Stimulated activated CD8-positive, alpha-beta memory T cell treated with anti-CD3 and anti-CD28 coated beads, Interleukin-7, amount 100 ng/mL, for 4 hours (primary cell): ENCODE results near the gene GUF1.

Source experiments
- DNase-seq, 2 donors: peaks; one replicate each; pipeline ENCODE4 v3.0.0-alpha.2; 2020; ENCODE audit warnings: low read depth in 2 of 2

The GUF1 gene, protein sequence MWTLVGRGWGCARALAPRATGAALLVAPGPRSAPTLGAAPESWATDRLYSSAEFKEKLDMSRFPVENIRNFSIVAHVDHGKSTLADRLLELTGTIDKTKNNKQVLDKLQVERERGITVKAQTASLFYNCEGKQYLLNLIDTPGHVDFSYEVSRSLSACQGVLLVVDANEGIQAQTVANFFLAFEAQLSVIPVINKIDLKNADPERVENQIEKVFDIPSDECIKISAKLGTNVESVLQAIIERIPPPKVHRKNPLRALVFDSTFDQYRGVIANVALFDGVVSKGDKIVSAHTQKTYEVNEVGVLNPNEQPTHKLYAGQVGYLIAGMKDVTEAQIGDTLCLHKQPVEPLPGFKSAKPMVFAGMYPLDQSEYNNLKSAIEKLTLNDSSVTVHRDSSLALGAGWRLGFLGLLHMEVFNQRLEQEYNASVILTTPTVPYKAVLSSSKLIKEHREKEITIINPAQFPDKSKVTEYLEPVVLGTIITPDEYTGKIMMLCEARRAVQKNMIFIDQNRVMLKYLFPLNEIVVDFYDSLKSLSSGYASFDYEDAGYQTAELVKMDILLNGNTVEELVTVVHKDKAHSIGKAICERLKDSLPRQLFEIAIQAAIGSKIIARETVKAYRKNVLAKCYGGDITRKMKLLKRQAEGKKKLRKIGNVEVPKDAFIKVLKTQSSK

DNA sequence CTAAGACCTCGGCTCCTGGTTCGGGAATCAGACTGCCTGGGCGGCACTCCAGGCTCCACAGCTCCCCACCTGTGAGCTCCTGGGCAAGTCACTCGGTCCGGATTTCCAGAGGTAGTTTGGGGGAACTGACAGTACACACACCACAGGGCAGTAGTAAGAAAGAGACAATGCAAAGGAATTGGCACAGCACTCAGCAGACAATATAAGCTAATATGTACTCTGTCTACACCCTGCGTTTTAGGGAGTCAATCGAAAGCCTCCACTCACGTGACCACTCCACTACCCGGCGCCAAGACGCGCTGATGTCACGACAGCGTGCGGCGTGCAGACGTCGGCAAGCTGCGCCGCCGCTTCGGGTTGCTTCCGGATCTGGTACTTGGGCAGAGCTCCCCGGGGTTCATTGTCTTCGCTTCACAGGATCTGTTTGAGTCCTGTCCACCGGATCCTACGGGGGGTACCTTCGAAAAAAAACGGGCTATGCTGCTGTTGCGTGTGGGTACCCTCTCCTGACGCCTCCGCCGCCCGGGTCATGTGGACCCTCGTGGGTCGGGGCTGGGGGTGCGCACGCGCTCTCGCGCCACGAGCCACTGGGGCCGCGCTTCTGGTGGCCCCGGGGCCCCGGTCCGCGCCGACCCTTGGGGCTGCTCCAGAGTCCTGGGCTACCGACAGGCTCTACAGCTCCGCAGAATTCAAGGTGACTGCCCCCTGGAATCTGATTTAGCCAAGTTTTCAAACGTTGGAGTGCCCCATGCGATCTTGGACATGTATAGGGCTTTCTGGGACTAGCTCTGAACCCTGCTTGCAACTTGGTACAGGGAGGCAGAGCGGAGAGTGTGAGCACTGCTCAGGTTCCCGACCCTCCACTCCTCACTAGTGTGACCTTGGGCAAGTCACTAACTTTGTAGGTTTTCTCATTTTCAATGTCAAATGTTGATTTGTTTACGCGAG, at the start of gene GUF1:
Gene GUF1 (plus strand): TSS at position 327 of the 948 bp plus-strand sequence. CDS start 203 bp downstream, at position 530.
- DNase-seq, result peak; percentile 78 to 87

DNA sequence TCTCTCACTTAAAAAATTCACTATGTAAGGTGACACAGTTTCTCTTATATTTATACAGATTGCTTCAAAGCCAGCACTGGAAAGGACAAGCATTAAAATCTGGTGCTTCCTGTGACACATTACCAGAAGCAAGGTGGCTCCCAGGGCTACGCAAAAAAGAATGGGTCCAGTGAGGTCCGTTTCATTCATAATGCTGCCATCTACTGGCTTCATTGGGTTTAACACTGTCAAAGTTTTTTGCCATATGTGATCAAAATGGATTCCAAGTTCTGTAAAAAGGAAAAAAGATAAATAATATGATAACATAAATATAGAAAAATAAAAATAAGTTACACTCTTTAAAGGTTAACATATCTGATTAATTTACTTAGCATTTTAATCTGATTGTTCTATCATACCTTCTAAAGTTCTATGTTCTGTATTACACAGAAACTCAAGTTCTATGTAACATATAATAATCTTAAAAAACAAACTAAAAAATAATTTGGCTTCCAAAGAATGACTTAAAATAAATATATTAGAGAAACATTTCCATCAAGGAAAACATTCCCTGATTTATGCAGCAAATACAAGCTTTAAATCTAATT, 48.8 kb upstream of the GUF1 start:
- DNase-seq, result no peak

DNA sequence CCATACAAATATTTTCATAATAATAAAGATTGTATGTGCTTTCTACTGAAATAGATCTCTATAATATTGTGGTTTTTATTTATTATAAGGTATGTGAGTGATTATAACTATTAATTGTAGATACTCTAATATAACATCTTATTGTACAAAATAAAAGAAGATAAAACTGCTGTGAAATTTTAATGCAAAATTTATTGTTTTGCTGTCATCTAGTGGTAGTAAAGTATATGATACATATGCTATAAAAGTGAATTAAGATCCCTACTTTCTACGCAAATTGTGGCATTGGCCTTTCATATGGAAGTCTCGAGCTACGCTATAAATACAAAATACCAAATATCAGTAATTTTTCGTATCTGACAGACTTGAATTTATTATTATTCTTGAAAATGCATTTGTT, 46.1 kb upstream of the GUF1 start:
- no peak for DNase-seq

DNA sequence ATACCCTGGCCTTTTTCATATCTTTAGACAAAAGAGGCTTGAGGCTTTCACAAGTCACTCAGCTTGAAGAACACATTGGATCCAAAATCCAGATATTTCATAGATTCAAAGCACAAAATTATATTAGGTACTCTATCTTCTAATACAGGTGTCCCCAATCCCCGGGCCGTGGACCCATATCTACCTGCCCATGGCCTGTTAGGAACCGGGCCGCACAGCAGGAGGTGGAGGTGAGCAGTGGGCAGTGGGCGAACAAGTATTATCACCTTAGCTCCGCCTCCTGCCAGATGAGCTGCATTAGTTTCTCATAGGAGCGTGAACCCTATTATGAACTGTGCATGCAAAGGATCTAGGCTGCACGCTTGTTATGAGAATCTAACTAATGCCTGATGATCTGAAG, 45.5 kb upstream of the GUF1 start:
- no peak for DNase-seq

DNA sequence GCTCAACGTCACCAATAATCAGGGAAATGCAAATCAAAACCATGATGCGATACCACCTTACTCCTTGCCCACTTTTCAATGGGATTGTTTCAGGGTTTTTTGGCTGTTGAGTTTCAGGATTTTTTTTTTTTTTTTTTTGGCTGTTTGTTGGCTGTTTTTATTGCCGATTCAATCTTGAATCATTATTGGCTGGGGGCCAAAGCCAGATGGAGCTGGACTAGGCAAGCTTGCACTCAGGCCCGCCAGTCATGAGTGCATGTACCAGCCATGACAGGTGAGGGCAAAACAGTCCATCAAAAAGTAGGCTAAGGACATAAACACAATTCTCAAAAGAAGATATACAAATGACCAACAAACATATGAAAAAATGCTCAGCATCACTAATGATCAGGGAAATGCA, 40.1 kb upstream of the GUF1 start:
- DNase-seq, result no peak

DNA sequence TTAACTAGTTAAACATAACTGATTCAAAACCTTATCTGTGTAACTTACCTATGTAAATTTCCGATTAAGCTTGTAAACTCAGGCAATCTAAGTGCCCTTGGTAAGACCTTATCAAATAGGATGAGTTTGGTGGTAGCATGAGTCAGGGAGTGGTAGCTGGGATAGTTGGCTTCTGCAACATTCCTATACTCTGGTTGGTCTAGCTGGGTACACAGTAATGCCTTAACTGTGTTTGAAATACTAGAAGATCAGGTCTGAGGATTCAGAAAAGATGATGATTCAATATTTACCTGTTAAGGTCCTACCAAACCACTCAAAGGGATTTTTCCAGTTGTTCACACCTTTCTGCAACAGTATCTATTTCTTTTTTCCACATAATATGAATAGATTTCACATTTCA, 32.1 kb upstream of the GUF1 start:
- DNase-seq, result no peak

DNA sequence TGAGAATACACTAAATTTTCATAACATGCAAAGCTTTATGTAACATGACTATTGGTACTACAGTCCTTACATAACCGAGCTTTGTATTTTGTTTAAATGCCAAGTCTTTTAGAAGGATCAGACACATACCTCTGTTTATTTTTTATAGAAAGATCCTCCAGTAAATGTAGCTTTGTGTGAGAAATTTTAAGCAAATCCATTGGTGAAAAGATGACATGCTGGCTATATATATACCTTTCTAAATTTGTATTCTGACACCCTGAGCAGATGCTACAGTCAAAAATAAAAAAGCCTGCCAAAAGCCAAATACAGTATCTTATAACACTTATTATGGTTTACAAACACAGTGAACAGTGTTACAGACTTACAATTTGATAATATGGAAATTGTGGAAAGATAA, 26.8 kb upstream of the GUF1 start, which contains the start of gene YIPF7:
Gene YIPF7 (minus strand): TSS at position 201 of the 400 bp plus-strand sequence. CDS start 1,525 bp downstream, outside the sequence.
- DNase-seq, result no peak

DNA sequence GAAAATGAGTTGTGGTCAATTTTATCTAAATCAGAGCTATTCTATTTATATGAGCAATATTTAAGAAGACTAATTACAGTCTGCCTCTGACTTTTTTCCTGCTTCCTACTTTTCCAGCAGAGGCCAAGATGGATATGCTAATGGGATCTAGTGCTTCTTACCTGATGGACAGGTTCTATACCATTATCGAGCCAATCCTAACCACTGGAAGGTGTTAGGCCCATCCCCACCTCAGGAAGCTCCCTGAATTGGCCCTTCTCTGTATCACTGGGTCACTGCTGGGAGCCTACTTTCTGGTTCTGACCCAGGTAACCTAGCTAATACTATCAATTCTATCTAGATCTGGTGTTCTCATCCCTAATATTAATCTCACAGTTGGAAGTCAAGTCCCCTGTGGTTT, 26.2 kb upstream of the GUF1 start:
- no peak for DNase-seq

DNA sequence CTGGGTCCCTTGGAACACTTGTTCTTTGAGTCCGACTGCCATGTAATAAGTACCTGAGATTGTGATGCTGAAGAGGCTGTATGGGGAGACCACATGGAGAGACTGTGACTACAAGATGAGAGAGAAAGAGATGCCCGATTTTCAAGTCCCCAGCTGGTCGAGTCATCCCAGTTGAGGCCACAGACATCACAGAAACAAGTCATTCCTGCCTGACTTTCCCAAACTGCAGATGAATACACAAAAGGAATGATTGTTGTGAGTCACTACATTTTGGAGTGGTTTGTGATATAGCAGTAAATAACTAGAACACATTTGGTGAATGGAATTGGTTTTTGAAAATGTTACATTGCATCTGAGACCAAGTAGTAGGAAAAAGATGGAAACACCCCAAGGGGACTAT, 17.8 kb upstream of the GUF1 start:
- no peak for DNase-seq

DNA sequence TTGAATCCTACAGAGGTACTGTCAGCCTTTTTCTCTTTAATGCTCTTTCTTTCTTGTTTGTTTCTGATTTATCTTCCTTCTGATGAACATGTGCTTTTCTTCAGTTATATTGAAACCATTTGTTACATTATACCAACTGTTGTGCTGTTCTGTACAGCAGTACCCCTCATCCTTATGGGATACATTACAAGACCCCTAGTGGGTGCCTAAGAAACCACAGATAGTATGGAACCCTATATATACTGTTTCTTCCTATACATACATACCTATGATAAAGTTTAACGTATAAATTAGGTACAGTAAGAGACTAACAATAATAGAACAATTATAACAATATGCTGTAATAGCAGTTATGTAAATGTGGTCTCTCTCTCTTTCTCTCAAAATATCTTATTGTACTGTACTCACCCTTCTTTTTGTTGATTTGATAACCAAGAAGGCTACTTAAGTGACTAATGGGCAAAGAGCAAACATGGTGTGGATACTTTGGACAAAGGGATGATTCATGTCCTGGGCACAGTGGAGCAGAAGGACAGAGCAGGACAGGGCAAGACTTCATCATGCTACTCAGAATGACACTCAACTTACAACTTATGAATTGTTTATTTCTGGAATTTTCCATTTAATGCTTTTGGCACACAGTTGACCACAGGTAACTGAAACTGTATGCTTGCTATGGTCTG, 16.1 kb upstream of the GUF1 start:
- DNase-seq, result no peak

DNA sequence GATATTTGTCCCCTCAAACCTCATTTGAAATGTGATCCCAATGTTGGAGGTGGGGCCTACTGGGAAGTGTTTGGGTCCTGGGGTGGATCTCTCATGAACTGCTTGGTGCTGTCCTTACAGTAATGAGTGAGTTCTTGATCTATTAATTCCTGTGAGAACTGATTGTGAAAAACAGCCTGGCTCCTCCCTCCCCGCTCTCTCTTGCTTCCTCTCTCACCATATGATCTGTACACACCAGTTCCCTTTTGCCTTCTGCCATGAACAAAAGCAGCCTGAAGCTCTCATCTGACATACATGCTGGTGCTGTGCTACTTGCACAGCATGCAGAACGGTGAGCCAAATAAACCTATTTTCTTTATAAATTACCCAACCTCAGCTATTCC, 15.6 kb upstream of the GUF1 start:
- DNase-seq, result no peak

DNA sequence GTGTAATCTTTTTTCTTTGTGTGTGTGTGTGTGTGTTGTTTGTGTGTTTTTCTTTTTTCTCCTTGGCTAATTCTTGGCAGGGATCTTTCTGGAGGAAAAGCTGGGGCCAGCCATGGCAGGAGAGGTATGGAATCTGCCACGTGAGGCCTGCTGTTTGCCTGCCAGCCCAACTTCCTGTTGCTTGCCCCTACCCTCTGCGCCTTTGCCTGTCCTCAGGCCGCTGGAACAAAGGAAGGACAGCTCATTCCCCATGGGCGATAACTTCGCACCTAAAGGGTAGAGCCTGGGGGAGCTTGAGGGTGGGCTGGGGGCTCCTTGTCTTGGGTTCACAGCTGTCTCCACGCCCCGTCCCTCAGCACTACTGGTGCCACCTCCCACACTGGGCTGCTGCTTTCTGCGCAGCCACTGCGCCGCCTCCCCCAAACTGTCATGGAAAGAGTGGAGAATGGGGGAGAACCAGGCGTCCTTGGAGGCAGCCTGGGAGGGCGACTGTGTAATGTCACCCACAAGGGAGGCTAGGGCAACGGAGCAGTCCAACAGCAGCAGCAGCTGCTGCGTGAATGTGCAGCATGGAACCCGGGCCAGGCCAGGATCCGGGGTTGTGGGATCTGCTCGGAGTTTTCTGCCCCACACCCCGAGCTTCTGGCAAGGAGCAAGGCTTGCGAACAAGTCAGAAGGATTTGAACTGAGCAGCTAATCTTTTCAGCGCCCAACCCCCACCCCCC, 14.5 kb upstream of the GUF1 start:
- no peak for DNase-seq

DNA sequence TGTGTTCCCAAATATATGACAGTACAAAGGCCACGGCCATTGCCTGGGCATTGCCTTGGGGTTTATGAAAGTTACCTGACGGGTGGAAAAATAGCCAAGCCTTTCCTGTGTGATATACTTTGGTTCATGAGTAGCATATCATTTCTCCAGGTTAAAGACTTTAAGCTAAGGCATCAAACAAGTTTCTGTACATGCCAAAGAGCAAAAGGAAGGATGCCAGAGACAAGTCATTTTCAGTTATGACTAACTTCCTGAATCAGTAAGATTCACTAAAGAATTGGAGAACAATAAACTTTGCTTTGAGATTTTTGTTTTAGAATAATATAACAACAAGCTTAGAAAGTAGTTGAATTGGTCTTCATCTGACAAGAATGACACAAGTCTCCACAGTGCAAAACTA, 9.7 kb upstream of the GUF1 start:
- no peak for DNase-seq

DNA sequence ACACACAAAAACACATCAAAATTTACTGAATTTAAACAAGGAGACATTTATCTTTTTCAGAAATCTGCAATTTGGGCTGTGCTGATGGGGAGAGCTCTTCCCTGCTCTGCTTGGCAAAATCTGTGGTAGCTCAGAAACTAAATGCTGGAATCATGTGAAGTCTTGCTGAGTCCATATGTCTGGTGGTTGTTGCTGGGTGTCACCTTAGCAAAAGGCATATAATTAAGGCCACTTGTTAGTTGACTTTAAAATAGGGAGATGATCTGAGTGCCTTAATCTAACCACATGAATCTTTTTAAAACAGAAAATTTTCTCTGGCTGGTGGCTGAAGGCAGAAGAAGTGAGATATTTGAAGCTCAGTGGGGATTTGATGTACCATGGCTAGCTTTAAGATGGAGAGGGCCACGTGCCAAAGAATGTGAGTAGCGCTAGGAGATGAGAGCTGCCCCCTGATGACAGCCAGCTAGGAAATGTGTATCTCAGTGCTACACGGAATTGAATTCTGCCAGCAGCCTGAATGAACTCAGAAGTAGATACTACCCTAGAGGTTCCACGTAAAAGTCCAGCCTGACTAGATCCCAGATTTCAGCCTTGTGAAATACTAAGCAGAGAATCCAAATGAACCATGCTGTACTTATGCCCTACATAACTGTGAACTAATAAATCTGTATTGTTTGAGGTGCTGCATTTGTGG, 7.6 kb upstream of the GUF1 start:
- DNase-seq, result no peak

DNA sequence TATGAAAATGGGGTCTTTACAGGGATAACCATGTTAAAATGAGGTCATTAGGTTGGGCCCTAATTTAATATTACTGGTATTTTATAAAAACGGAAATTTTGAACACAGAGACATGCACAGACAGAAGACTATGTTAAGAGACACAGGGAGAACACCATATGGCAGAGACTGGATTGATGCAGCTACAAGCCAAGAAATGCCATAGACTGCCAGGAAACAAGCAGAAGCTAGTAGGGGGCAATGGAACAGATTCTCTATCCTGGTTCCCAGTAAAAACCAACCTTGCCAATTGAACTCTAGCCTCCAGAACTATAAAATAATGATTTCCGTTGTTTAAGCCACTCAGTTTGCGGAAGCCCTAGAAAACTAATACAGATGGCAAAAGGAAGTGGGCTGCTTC, 6.6 kb upstream of the GUF1 start:
- DNase-seq, result no peak

DNA sequence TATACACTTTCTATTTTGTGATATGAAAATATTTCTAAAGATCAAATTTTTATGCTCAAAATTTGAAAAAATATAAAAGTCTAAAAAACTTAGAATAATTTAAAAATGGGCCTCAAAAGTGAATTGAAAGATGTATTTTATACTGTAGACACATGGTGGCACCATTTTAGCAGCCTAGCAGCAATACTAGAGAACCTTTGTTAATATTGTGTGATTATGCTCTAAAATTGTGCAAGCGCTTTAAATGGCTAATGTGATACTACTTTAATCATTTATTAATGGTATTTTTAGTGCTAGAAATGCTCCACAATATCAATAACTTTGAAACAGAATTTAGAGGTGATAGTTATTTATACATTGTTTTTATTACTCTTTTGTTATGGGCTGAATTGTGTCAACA, 3.7 kb upstream of the GUF1 start:
- no peak for DNase-seq

DNA sequence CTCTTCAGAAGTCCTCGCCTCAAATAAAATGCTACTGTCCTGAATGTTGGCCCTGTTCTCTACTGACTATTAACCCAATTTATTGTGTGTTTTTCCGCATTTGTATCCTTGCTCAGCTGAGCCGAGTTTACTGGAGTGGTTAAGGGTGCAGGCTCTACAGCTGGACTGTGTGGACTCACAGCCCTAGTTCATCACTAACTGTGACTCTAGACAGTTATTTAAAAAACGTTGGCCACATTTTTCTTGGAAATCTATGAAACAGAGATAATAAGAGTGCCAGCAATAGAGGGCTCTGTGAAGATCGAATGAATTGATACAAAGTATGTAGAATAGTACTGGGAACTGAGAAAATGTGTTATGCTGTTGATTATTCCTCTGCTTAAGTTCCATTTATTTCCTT, 2.9 kb upstream of the GUF1 start:
- no peak for DNase-seq

DNA sequence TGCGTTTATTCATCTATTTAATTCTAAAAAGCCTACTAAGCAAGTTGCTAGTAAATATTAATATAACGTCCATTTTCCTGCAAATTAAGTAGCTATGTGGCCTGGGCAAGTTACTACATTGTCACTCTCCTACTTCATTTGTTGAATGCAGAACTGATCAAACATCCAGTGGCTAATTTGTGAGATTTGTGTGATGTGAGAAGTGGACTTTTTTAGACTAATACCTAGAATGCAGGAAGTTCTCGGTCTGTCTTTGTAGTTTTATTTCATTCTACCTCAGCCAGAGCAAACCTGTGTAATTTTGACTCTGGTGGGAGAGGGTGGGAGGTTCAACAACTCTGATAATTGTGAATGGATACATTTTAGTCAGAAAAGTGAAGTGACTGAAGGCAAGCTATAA, 840 bp downstream of the GUF1 start:
- DNase-seq, result no peak

DNA sequence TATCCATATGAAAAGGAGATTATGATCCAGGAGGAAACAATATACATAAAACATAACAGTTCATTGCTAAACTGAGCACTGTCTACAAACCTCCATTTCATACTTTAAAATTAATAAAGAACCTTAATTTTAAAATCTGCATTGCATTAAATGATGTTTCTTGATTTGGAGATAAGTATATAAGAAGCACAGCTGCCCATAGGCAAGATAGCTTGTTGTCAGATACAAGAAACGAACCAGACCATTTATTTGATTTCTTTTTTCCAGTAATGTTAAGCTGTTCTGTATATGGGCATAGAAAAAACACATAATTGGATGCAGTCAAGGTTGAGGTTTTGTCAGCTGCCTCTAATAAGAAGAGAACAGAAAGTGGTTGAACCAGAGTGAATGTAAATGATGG, 6.4 kb downstream of the GUF1 start:
- no peak for DNase-seq

DNA sequence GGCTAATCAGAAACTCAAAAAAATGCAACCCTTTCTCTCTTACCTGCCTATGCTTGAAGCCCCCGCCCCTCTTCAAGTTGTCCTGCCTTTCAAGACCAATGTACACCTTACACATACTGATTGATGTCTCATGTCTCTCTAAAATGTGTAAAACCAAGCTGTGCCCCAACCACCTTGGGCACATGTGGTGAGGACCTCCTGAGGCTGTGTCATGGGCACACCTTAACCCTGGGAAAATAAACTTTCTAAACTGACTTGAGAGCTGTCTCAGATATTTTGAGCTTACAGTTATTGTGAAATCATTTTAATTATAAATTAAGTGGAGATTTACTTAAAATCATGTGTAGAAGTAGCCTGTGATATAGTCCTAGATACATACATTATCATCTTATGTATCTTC, 22.2 kb downstream of the GUF1 start:
- DNase-seq, result no peak
